GM12878 (cell line): ENCODE measurements around the gene CACYBP. TPM values are rescaled to one million over a fixed set of nuclear protein-coding genes. Genes with fewer than 3 reads are reported as not detected.

Experiments
- ATAC-seq: fragments of 200-7000 bp; cut with Tn5 transposase; 3 replicates; pipeline ENCODE4 v1.9.1; 2020; ENCODE audit warnings: mild to moderate bottlenecking, moderate library complexity
- BruUV-seq: library from RNA; stranded (reverse); fragments of 400-500 nt; replicated peaks from 2 replicates; lab custom pipeline; 2021; lab: Mats Ljungman, UMichigan
- CTCF ChIA-PET: fragments of 300-600 bp; sonication (Branson Sonifier 250); formaldehyde crosslinking; extraction: SDS; loops from one replicate; lab custom pipeline; 2021; ENCODE audit warnings: inconsistent platforms; lab: Yijun Ruan, JAX
- POLR2A ChIA-PET: fragments of 350-600 bp; formaldehyde crosslinking; extraction: SDS; loops from one replicate; lab custom pipeline; 2021; ENCODE audit warnings: inconsistent platforms; lab: Charles Lee
- RAD21 ChIA-PET: fragments of 300-600 bp; sonication (Branson Sonifier 250); formaldehyde crosslinking; loops from one replicate; lab custom pipeline; 2023; ENCODE audit warnings: antibody characterized with exemption; ENCODE audit not compliant: unreplicated experiment; lab: Charles Lee
- SMC1A ChIA-PET: fragments of 300-600 bp; sonication (Branson Sonifier 250); formaldehyde crosslinking; loops from one replicate; lab custom pipeline; 2023; ENCODE audit not compliant: unreplicated experiment, uncharacterized antibody; lab: Charles Lee
- DNase-seq: peaks from one replicate; pipeline ENCODE4 v3.0.0-alpha.2; 2011; ENCODE audit warnings: low read depth, low spot score
- FAIRE-seq: peaks from 3 replicates; lab custom pipeline; 2011; peaks lifted over from hg19 to GRCh38; lab: Jason Lieb, UNC
- H2AFZ ChIP-seq: 2 replicates; pipeline ENCODE4 v1.6.0; 2011; ENCODE audit warnings: low read depth, low read length, control low read depth; ENCODE audit not compliant: control insufficient read depth
- H3K27ac ChIP-seq: 2 replicates; pipeline ENCODE4 v1.5.1; 2011; ENCODE audit warnings: control low read depth; ENCODE audit not compliant: control insufficient read depth, insufficient read depth
- H3K27me3 ChIP-seq, 2 experiments: replicated peaks in 1 of 2; 2 replicates each; pipeline versions ENCODE4 v1.6.0 to v1.6.1; 2011; ENCODE audit warnings: low read length in 1 of 2; ENCODE audit not compliant: control insufficient read depth in 2 of 2, insufficient read depth in 2 of 2
- H3K36me3 ChIP-seq, 2 experiments: 2 replicates each; pipeline ENCODE4 v1.5.1; 2011; ENCODE audit warnings: low read length in 1 of 2; ENCODE audit not compliant: control insufficient read depth in 2 of 2, insufficient read depth in 2 of 2
- H3K4me1 ChIP-seq: 2 replicates; pipeline ENCODE4 v1.6.1; 2011; ENCODE audit warnings: mild to moderate bottlenecking, low read length, moderate library complexity, mixed read lengths; ENCODE audit not compliant: control insufficient read depth, insufficient read depth
- H3K4me2 ChIP-seq: 2 replicates; pipeline ENCODE4 v1.6.0; 2011; ENCODE audit warnings: control low read depth; ENCODE audit not compliant: control insufficient read depth, insufficient read depth
- H3K4me3 ChIP-seq: fragments of 200-600 bp; sonication (generic); 2 replicates; pipeline ENCODE4 v1.5.1; 2016
- H3K79me2 ChIP-seq: 2 replicates; pipeline ENCODE4 v1.6.0; 2011; ENCODE audit warnings: low read length; ENCODE audit not compliant: control insufficient read depth, insufficient read depth
- H3K9ac ChIP-seq: 2 replicates; pipeline ENCODE4 v1.8.0; 2011; ENCODE audit warnings: low read length, control low read depth, mixed read lengths; ENCODE audit not compliant: control insufficient read depth, insufficient read depth
- H3K9me3 ChIP-seq: replicated peaks from 3 replicates; pipeline ENCODE4 v1.5.1; 2011; ENCODE audit warnings: mild to moderate bottlenecking, low read length; ENCODE audit not compliant: control insufficient read depth, insufficient read depth
- H4K20me1 ChIP-seq: 2 replicates; pipeline ENCODE4 v1.6.0; 2011; ENCODE audit not compliant: control insufficient read depth, insufficient read depth
- CHD2 ChIP-seq: IDR thresholded peaks from 2 replicates; pipeline ENCODE4 v1.6.1; 2011; ENCODE audit warnings: low read depth, low read length, improper control_type of control experiment, borderline replicate concordance
- ETV6 ChIP-seq, 2 experiments: fragments of 450-650 bp in 1 of 2; IDR thresholded peaks in 1 of 2; conservative IDR thresholded peaks in 1 of 2; 2 replicates each; pipeline ENCODE4 v1.6.1; 2014; ENCODE audit warnings: antibody characterized with exemption in 1 of 2, borderline replicate concordance in 1 of 2, low read depth in 1 of 2, mild to moderate bottlenecking in 1 of 2, moderate library complexity in 1 of 2
- GABPA ChIP-seq: IDR thresholded peaks from 2 replicates; pipeline ENCODE4 v1.6.1; 2014; ENCODE audit warnings: antibody characterized with exemption, low read depth, mild to moderate bottlenecking, inconsistent platforms
- IKZF1 ChIP-seq: fragments of 450-650 bp; conservative IDR thresholded peaks from 2 replicates; pipeline ENCODE4 v1.6.1; 2017; ENCODE audit warnings: antibody characterized with exemption, mild to moderate bottlenecking
- LARP7 ChIP-seq: fragments of 450-650 bp; IDR thresholded peaks from 2 replicates; pipeline ENCODE4 v1.6.1; 2017; ENCODE audit warnings: mild to moderate bottlenecking
- PBX3 ChIP-seq: IDR thresholded peaks from 2 replicates; pipeline ENCODE4 v1.6.1; 2011; ENCODE audit warnings: mild to moderate bottlenecking, low read depth, low read length, moderate library complexity; ENCODE audit not compliant: insufficient replicate concordance
- SMAD1 ChIP-seq: fragments of 450-650 bp; IDR thresholded peaks from 2 replicates; pipeline ENCODE4 v1.6.1; 2018; ENCODE audit warnings: mild to moderate bottlenecking, low read depth; ENCODE audit not compliant: partially characterized antibody
- ZBTB40 ChIP-seq: fragments of 450-650 bp; IDR thresholded peaks from 2 replicates; pipeline ENCODE4 v1.6.1; 2016; ENCODE audit warnings: mild to moderate bottlenecking, moderate library complexity, borderline replicate concordance
- ZZZ3 ChIP-seq: IDR thresholded peaks from 2 replicates; pipeline ENCODE4 v1.6.1; 2011; ENCODE audit warnings: low read depth; ENCODE audit not compliant: control insufficient read depth, insufficient read length
- WGBS: methylation state at CpG from one replicate; pipeline ENCODE4 v1.1.6; 2016; ENCODE audit warnings: low lambda C conversion rate; ENCODE audit not compliant: insufficient replicate concordance, insufficient coverage; ENCODE audit errors: missing lambda C conversion rate; 5-methylcytosine and 5-hydroxymethylcytosine counted together
- in situ Hi-C: fragments of 300-500 bp; cut with MboI; formaldehyde crosslinking; loops from 9 replicates; pipeline ENCODE4 v1.14.3; 2018; ENCODE audit warnings: mixed read lengths
- intact Hi-C: fragments of 100-400 bp; cut with micrococcal nuclease; formaldehyde crosslinking; loops from one replicate; pipeline ENCODE4 v1.14.2; 2022; ENCODE audit not compliant: unreplicated experiment
- polyA plus RNA-seq, 11 experiments: library from polyadenylated mRNA; depleted of rRNA in 4 of 11; unstranded in 6 of 11; stranded (reverse) in 5 of 11; fragments of >200 nt; fragmentation: Nextera tagmentation in 4 of 11; fragmentation: Illumina TruSeq in 1 of 11; extraction: Ambion mirVana in 4 of 11; extraction: Trizol in 1 of 11; gene quantifications; 1 replicate in 1 of 11; 2 replicates in 10 of 11; pipeline versions ENCODE4 v1.2.1 to v1.2.3, GENCODE V29; 2011 to 2016; ENCODE audit warnings: inconsistent platforms in 2 of 11, missing spikeins in 2 of 11, low read depth in 1 of 11
- total RNA-seq, 4 experiments: library from RNA; depleted of rRNA in 3 of 4; stranded (reverse); fragments of >200 nt in 3 of 4; fragmentation: Illumina TruSeq in 1 of 4; extraction: Trizol in 1 of 4; gene quantifications; 2 replicates each; pipeline versions ENCODE4 v1.2.1 to v1.2.3, GENCODE V29; 2013 to 2021
- TF ChIP-seq, protein P1 (sequence below): fragments of 450-650 bp; IDR thresholded peaks from 2 replicates; pipeline ENCODE4 v1.6.1; 2017; ENCODE audit warnings: low read depth, mild to moderate bottlenecking, moderate library complexity
- TF ChIP-seq, protein P2 (sequence below): fragments of 450-650 bp; IDR thresholded peaks from 2 replicates; pipeline ENCODE4 v1.6.1; 2018; ENCODE audit warnings: borderline replicate concordance, mild to moderate bottlenecking; ENCODE audit not compliant: partially characterized antibody

Gene CACYBP
- total and polyA plus RNA-seq, 10 of the 15 experiments (the other 5 are each of a cell fraction or from before 2014, with no cell fraction given): 77.7 to 488 (median 218) TPM

GRCh38 chr1:175015243-175015642 lies 15.5 kb downstream of the CACYBP start (continued):
- TF ChIP-seq, protein P1, sequence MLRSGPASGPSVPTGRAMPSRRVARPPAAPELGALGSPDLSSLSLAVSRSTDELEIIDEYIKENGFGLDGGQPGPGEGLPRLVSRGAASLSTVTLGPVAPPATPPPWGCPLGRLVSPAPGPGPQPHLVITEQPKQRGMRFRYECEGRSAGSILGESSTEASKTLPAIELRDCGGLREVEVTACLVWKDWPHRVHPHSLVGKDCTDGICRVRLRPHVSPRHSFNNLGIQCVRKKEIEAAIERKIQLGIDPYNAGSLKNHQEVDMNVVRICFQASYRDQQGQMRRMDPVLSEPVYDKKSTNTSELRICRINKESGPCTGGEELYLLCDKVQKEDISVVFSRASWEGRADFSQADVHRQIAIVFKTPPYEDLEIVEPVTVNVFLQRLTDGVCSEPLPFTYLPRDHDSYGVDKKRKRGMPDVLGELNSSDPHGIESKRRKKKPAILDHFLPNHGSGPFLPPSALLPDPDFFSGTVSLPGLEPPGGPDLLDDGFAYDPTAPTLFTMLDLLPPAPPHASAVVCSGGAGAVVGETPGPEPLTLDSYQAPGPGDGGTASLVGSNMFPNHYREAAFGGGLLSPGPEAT: no peak
- TF ChIP-seq IKZF1 (no peak), GABPA (no peak), ZBTB40 (no peak), ZZZ3 (no peak)

DNA sequence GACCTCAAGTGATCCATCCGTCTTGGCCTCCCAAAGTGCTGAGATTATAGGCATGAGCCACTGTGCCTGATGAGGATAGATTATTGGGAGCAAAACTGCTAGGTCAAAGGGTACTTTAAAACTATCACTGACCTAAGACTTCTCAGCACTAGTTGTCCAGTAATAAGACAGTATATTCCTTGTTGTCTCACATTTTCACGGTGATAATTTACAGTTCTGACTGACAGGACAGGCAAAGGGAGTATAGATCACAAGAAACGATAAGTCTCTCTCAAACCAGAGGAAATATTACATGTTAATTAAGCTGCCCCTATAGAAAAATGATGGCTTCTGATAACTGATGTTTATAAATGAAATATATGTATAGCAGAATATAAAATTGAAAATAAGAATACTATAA lies 19.8 kb downstream of the CACYBP start:
- SMC1A ChIA-PET: no interaction called here
- no TSS peak for BruUV-seq
- Histone ChIP-seq H2AFZ (no peak overlapping the region), H3K27ac (no peak overlapping the region), H3K4me2 (no peak overlapping the region), H3K9me3 (no peaks in the 10 kb centered on the region; the same call in 2 of the 3 replicates), H3K36me3 (peaks cover 4 to 14% of the 10 kb centered on the region in 2 experiments), H3K79me2 (peaks cover 26% of the 10 kb centered on the region), H3K9ac (no peak overlapping the region), H3K4me1 (no peaks in the 10 kb centered on the region; the same call in 1 of the 2 replicates), H4K20me1 (no peaks in the 10 kb centered on the region), H3K4me3 (no peak overlapping the region), H3K27me3 (no peaks in the 10 kb centered on the region)
- no peak for ATAC-seq
- CTCF ChIA-PET: interaction anchor here (1.3 kb wide), 1 partner anchor 10 kb away, joined by 5 read pairs; no protein-coding TSS in a partner anchor
- RAD21 ChIA-PET: no interaction called here
- intact Hi-C loops (no loop called here), in situ Hi-C loops (no loop called here)
- POLR2A ChIA-PET: no interaction called here
- WGBS: 98% methylated on average over 3 of the region's 3 CpGs
- no peak for FAIRE-seq
- DNase-seq: no peak
- TF ChIP-seq, protein P2, sequence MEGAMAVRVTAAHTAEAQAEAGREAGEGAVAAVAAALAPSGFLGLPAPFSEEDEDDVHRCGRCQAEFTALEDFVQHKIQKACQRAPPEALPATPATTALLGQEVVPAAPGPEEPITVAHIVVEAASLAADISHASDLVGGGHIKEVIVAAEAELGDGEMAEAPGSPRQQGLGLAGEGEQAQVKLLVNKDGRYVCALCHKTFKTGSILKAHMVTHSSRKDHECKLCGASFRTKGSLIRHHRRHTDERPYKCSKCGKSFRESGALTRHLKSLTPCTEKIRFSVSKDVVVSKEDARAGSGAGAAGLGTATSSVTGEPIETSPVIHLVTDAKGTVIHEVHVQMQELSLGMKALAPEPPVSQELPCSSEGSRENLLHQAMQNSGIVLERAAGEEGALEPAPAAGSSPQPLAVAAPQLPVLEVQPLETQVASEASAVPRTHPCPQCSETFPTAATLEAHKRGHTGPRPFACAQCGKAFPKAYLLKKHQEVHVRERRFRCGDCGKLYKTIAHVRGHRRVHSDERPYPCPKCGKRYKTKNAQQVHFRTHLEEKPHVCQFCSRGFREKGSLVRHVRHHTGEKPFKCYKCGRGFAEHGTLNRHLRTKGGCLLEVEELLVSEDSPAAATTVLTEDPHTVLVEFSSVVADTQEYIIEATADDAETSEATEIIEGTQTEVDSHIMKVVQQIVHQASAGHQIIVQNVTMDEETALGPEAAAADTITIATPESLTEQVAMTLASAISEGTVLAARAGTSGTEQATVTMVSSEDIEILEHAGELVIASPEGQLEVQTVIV: no peak
- TF ChIP-seq PBX3: no peak
- no peak for TF ChIP-seq ETV6 (conservative IDR thresholded peaks at IDR 0.05 in 1 of 2, IDR thresholded peaks at IDR 0.05 in 1 of 2; ENCODE audit: borderline replicate concordance in 1 of 2, low read depth in 1 of 2)
- TF ChIP-seq CHD2: no peak
- TF ChIP-seq LARP7: no peak
- TF ChIP-seq SMAD1: no peak
